Stimulated activated CD4-positive, alpha-beta T cell treated with anti-CD3 and anti-CD28 coated beads, Interleukin-2, amount 100 ng/mL, for 48 hours (primary cell): Measurements from ENCODE around the gene GEMIN7.
"Not testable (repeated sequence)": the region's sequence is repeated elsewhere in the genome, so short reads cannot be mapped to it uniquely, and the experiment has no call there.

Experiments used
- DNase-seq, 2 donors: peaks; one replicate each; pipeline ENCODE4 v3.0.0-alpha.2; 2020

The GEMIN7 gene

GRCh38 chr19:45107621-45108150, 28.6 kb downstream of the GEMIN7 start:
- DNase-seq, result no peak

GRCh38 chr19:45110851-45111266, 31.8 kb downstream of the GEMIN7 start:
- no peak for DNase-seq

GRCh38 chr19:45112111-45112827, 33.2 kb downstream of the GEMIN7 start:
- no peak for DNase-seq

- DNase-seq, result no peak
Measured at GRCh38 chr19:45113628-45114027, 34.6 kb downstream of the GEMIN7 start.

GRCh38 chr19:45114116-45114515, 35.1 kb downstream of the GEMIN7 start:
- DNase-seq, result no peak

GRCh38 chr19:45115809-45116615, 37.0 kb downstream of the GEMIN7 start:
- no peak for DNase-seq

GRCh38 chr19:45117167-45117594, 38.1 kb downstream of the GEMIN7 start:
- DNase-seq, result peak; percentile 50 to 66

GRCh38 chr19:45117671-45118070, 38.6 kb downstream of the GEMIN7 start:
- no peak for DNase-seq

GRCh38 chr19:45118106-45118505, 39.0 kb downstream of the GEMIN7 start:
- DNase-seq, result no peak

GRCh38 chr19:45118591-45119355, 39.7 kb downstream of the GEMIN7 start:
- DNase-seq, result not testable (repeated sequence)

- DNase-seq, result no peak
Measured at GRCh38 chr19:45119582-45119981, 40.5 kb downstream of the GEMIN7 start.

GRCh38 chr19:45121827-45122345, 42.8 kb downstream of the GEMIN7 start:
- DNase-seq, result no peak

- no peak for DNase-seq
Measured at GRCh38 chr19:45122832-45123231, 43.8 kb downstream of the GEMIN7 start.

GRCh38 chr19:45123440-45123850, 44.4 kb downstream of the GEMIN7 start:
- no peak for DNase-seq

GRCh38 chr19:45124021-45124420, 45.0 kb downstream of the GEMIN7 start:
- no peak for DNase-seq

- DNase-seq, result no peak
Measured at GRCh38 chr19:45125360-45125759, 46.3 kb downstream of the GEMIN7 start.

GRCh38 chr19:45125975-45126493, 47.0 kb downstream of the GEMIN7 start:
- DNase-seq, result peak; percentile 70 to 71

GRCh38 chr19:45126654-45127053, 47.6 kb downstream of the GEMIN7 start:
- DNase-seq, result no peak

GRCh38 chr19:45128146-45128545, 49.1 kb downstream of the GEMIN7 start:
- no peak for DNase-seq

GRCh38 chr19:45128806-45129205, 49.7 kb downstream of the GEMIN7 start:
- DNase-seq, result no peak

- DNase-seq, result no peak
Measured at GRCh38 chr19:45130236-45130635, 51.2 kb downstream of the GEMIN7 start.

GRCh38 chr19:45130888-45131615, 52.0 kb downstream of the GEMIN7 start:
- no peak for DNase-seq
